Fibroblast of lung (primary cell): ENCODE measurements around the gene ZNF124.

Source experiments
- CTCF ChIP-seq, 2 donors: IDR thresholded peaks in 1 of 2; conservative IDR thresholded peaks in 1 of 2; 1 replicate in 1 of 2; 2 replicates in 1 of 2; pipeline ENCODE4 v1.5.1; 2011 to 2012; ENCODE audit warnings: low read length in 2 of 2, control low read depth in 1 of 2, inconsistent platforms in 1 of 2, low read depth in 1 of 2, mild to moderate bottlenecking in 1 of 2
- EZH2 ChIP-seq: IDR thresholded peaks from 2 replicates; pipeline ENCODE4 v1.5.1; 2012; ENCODE audit warnings: low read length, control low read depth, mild to moderate bottlenecking; ENCODE audit errors: missing control alignments

- no peak for TF ChIP-seq CTCF (conservative IDR thresholded peaks at IDR 0.05 in 1 of 2, IDR thresholded peaks at IDR 0.05 in 1 of 2; ENCODE audit: low read depth in 1 of 2, low read length in 2 of 2)
- no peak for TF ChIP-seq EZH2
These were observed 13.8 kb upstream of the ZNF124 start for GRCh38 chr1:247185667-247186066.
